SK-N-MC (cell line): Measurements from ENCODE around the gene SUPT20HL2.

Experiments used
- EZH2 ChIP-seq: fragments of 200-600 bp; sonication (generic); IDR thresholded peaks from one replicate; pipeline ENCODE4 v1.6.1; 2017; ENCODE audit warnings: antibody characterized with exemption
- FOXP2 ChIP-seq: optimal IDR thresholded peaks from 2 replicates; pipeline ENCODE3; 2011; ENCODE audit warnings: mild to moderate bottlenecking, moderate library complexity; ENCODE audit not compliant: insufficient read depth; ENCODE audit errors: extremely low read length, control extremely low read depth
- POLR2AphosphoS5 ChIP-seq: IDR thresholded peaks from 2 replicates; pipeline ENCODE4 v1.6.1; 2012; ENCODE audit warnings: mild to moderate bottlenecking, low read depth, low read length, borderline replicate concordance

DNA sequence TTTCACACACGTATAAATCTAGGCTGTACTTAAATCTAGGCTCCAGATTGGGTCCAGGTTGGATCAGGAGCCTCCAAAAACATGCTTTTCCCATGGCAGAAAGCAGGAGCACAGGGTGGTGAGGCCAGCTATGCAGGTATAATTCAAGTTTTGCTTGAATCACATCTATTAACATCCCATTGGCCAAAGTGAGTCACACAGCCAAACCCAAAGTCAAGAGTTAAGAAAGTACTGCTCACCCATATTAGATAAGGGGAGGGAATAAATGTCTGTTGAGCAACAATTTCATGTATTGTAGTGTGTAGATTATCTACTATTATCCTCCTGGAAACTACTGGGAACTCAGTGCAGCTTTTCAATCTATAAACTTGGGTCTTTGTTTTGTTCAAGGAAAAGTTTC, 12.8 kb downstream of the SUPT20HL2 start:
- TF ChIP-seq EZH2: no peak
- no peak for TF ChIP-seq POLR2AphosphoS5
- TF ChIP-seq FOXP2: no peak
